ENCODE data around the gene ATP6V1B1.

Gene ATP6V1B1

GRCh38 chr2:70927138-70927537 lies 8.6 kb upstream of the ATP6V1B1 start:
- no peak for DNase-seq (ENCODE audit: low read depth)

GRCh38 chr2:70927641-70928040 lies 8.1 kb upstream of the ATP6V1B1 start:
- no peak for DNase-seq (ENCODE audit: low read depth)

GRCh38 chr2:70928366-70928765 lies 7.3 kb upstream of the ATP6V1B1 start:
- DNase-seq (ENCODE audit: low read depth): no peak

- DNase-seq (ENCODE audit: low read depth): no peak
Observed at GRCh38 chr2:70930371-70931329, 5.0 kb upstream of the ATP6V1B1 start.

GRCh38 chr2:70931376-70932000 lies 4.2 kb upstream of the ATP6V1B1 start:
- DNase-seq (ENCODE audit: low read depth): no peak

GRCh38 chr2:70932631-70933230 lies 3.0 kb upstream of the ATP6V1B1 start:
- no peak for DNase-seq (ENCODE audit: low read depth)

- DNase-seq (ENCODE audit: low read depth): no peak
Observed at GRCh38 chr2:70934981-70935380, 719 bp upstream of the ATP6V1B1 start.

GRCh38 chr2:70936165-70936978 lies 672 bp downstream of the ATP6V1B1 start:
- no peak for DNase-seq (ENCODE audit: low read depth)

- DNase-seq (ENCODE audit: low read depth): no peak
Observed at GRCh38 chr2:70936979-70937811, 1.5 kb downstream of the ATP6V1B1 start.

- no peak for DNase-seq (ENCODE audit: low read depth)
Observed at GRCh38 chr2:70937866-70938585, 2.3 kb downstream of the ATP6V1B1 start.

GRCh38 chr2:70938586-70938950 lies 2.9 kb downstream of the ATP6V1B1 start:
- DNase-seq (ENCODE audit: low read depth): no peak

- DNase-seq (ENCODE audit: low read depth): no peak
Observed at GRCh38 chr2:70939001-70939838, 3.5 kb downstream of the ATP6V1B1 start.

GRCh38 chr2:70939839-70940580 lies 4.3 kb downstream of the ATP6V1B1 start:
- DNase-seq (ENCODE audit: low read depth): no peak

- DNase-seq (ENCODE audit: low read depth): no peak
Observed at GRCh38 chr2:70941186-70941585, 5.5 kb downstream of the ATP6V1B1 start.

GRCh38 chr2:70941701-70942100 lies 6.0 kb downstream of the ATP6V1B1 start:
- DNase-seq (ENCODE audit: low read depth): no peak

GRCh38 chr2:70942396-70943204 lies 6.9 kb downstream of the ATP6V1B1 start:
- no peak for DNase-seq (ENCODE audit: low read depth)

- DNase-seq (ENCODE audit: low read depth): no peak
Observed at GRCh38 chr2:70943205-70943871, 7.6 kb downstream of the ATP6V1B1 start.

Data from stimulated activated CD8-positive, alpha-beta memory T cell treated with anti-CD3 and anti-CD28 coated beads, Interleukin-15, amount 100 ng/mL, for 1 hour (primary cell).